Measurements from ENCODE around the gene DCTD.

The DCTD gene

DNA sequence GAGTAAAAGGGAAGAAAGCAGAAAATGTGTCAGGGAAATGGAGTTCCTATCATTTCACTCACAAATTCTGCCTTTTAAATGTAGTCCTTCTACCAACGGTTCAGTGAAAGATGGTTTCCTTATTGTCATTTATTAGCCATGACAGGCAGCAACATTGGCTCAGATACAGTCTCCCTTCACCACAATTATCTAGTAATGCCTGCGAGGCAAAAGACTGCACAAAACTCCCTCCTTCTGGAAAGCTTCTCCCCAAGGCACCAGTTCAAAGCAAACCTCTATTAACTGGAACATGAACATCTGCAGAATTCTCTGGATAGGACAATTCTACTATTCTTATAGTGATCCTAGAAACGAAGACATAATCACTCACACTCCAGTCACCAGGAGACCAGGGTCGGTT, 28.3 kb downstream of the DCTD start:
- no peak for DNase-seq

DNA sequence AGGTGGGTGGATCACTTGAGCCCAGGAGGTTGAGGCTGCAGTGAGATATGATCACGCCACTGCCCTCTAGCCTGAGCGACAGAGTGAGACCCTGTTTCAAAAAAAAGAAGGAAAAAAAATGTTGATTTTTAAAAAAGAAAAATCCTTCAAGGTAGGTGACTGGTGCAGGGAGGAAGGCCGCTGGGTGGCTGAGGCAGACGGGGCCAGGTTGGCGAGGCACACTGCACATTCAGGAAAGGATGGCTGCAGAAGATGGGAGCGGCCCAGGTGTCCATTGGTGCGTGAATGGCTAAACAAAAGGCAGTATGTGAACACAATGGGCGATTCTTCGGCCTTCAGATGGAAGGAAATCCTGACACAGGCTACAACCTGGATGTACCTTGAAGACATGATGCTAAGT, 30.4 kb downstream of the DCTD start:
- DNase-seq: no peak

GRCh38 chr4:182886205-182886604, 31.0 kb downstream of the DCTD start:
- no peak for DNase-seq

DNA sequence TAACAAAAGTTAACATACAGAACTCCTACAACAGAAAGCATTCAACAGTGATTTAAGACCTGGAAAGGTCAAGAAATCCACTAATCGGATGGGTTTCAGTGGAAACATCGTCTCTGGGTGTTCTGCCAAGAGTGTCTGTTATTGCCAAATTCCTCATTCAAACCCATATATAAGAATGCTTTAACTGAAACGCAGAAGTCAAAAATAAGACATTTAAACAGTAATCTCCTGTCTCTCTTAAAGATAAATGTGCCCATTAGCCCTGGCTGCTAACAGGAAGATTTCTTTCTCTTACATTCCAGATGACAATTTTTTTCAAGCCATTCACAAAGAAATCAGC, 31.5 kb downstream of the DCTD start:
- DNase-seq: no peak

DNA sequence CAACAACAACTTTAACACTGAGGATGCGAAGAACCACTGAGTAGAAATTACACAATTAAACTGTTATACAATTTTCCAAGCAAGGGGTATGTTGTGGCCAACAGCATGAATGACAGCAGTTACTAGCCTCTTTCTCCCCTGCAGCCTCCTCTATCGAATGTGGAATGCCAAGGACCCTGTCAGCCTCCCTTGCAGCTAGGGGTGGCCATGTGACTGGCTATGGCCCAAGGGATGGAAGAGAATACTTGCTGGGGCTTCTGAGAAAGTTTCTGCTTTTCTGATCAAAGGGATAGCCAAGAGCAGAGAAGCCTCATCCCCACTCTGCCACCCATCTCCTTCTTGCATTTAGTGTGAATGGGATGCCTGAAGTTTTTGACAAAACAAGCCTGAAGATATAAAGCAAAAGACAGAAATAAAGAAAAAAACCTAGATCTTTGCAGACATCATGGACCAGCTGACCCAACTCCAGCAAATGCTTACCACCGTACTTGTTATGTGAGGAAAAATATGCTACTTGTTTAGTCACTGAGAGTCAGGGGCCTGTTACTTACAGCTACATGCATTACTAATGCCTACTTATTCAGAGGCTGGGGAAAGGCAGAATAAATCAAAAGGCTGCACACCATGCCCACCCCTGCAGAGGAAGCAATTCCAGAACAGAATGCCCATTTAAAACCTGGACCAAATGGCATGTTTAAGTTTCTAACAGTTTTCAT, 32.0 kb downstream of the DCTD start:
- no peak for DNase-seq

GRCh38 chr4:182884040-182884439, 33.1 kb downstream of the DCTD start:
- DNase-seq: no peak

DNA sequence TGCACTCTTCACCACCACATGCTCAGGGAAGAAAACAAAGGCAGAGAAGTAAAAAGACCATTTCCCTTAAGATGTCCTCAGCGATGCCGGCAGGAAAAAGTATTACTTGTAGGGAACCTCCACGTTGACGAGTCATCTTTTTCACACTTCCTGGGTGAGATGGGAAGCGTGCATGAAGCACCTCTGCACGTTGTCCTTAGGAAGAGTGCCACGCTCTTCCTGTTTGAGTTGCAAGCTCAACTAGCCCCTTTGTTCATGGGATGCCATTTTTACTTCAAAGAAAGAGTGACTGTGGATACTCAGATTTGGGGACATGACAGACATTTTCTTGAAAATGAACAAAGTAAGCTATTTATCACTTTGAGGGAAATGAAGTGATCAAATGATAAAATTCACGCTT, 33.8 kb downstream of the DCTD start:
- DNase-seq: no peak

GRCh38 chr4:182881914-182882313, 35.3 kb downstream of the DCTD start:
- DNase-seq: no peak

DNA sequence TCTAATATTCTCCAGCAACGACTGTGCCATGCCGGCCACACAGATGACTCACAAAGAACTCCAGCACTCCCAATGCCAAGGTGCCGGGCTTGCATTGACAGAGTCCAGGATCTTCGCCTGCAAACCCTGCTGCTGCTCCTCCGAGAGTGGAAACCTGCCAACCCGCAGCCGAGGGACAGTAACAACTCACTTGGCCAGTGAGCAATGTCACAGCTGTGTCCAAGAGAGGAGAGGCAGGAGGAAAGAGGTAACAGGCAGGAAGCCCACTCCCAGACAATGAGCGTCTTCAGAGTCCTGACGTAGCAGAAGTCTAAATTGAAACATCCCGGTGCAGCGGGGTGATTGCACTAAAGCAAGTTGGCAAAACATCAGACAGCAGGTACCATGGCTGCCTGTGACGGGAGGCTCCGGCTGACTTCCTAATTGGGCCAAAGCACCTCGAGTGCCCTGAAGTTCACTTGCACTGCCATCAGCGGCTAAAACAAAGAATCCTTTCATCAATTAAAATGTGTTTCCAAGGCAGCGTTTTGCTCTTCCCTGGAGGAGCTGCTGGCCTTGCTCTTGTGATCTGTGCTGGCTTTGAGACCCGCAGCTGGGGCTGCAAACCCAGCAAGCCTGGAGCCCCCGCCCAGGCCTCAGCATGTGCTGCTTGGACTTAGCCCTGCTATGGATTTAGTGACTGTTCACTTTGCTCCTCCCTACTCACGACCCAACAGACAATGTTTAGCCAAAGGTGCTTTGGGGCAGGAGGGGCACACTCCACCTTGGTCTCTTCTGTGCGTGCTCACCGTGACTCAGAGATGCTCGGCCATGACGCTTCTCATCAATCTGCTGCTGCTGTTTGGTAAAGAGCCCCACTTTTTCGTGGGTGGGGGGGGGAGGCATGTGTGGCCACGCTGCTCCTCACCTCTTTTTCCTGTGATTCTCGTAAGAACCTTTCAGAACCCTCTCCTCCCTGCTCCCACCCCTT, 36.5 kb downstream of the DCTD start:
- no peak for DNase-seq

GRCh38 chr4:182879913-182880312, 37.3 kb downstream of the DCTD start:
- DNase-seq: no peak

DNA sequence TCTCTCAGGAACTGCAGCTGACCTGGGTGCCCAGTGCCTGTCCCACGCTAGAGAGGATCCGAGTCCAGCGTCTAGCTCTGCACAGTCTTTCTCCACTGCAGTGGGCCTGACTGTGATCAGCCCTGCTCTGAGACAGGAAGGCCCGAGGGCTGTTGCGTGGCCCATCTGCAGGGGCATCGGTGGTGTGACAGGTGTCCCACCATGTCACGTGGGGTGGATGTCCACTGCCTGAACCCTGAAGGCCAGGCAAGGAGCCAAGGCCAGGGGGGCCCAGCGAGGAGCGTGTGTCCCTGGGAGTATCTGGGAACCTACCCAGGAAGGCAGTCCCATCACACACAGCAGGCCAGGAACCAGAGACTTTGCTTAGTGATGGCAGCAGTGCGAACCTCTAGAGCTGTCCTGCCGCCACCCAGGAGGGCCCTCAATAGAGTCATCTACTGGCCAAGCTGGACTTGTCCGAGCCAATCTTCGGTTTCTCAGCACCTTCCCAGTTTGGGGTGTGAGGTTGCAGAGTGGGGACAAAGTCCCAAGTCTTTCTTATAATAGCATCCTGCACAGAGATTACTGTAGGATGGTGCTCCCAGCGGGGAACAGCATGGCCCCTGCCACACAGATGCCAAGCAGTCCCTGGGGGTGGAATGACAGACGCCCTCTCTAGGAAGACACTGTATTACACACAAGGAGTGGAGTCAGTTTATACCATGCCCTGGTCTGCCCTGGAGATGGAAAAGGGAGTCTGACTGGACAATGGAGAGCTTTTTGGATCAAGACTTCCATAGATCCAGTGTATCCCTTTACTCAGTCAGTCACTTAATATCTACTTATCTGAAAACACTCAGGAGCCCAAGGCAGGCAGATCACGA, 38.3 kb downstream of the DCTD start:
- no peak for DNase-seq

DNA sequence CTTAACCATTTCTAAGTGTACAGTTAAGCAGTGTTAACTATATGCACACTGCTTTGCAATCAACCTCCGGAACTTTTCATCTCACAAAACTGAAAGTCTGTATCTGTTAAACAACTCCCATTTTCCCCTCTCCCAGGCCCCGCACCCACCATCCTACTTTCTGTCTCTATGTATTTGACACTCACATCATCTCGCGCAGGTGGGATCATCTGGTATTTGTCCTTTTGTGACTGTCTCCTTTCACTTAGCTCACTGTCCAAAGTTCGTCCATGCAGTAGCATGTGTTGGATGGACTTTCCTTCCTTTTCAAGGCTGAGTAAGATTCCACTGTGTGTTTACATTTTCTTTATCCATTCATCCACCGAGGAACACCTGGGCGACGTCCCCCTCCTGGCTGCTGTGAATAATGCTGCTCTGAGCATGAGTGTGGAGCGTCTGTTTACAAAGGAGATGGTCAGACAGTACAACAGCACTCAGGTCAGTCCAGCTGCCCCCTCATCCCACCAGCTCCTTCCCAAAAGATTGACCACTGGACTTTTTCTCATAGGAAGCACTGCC, 39.8 kb downstream of the DCTD start:
- no peak for DNase-seq

GRCh38 chr4:182876427-182876826, 40.8 kb downstream of the DCTD start:
- no peak for DNase-seq

DNA sequence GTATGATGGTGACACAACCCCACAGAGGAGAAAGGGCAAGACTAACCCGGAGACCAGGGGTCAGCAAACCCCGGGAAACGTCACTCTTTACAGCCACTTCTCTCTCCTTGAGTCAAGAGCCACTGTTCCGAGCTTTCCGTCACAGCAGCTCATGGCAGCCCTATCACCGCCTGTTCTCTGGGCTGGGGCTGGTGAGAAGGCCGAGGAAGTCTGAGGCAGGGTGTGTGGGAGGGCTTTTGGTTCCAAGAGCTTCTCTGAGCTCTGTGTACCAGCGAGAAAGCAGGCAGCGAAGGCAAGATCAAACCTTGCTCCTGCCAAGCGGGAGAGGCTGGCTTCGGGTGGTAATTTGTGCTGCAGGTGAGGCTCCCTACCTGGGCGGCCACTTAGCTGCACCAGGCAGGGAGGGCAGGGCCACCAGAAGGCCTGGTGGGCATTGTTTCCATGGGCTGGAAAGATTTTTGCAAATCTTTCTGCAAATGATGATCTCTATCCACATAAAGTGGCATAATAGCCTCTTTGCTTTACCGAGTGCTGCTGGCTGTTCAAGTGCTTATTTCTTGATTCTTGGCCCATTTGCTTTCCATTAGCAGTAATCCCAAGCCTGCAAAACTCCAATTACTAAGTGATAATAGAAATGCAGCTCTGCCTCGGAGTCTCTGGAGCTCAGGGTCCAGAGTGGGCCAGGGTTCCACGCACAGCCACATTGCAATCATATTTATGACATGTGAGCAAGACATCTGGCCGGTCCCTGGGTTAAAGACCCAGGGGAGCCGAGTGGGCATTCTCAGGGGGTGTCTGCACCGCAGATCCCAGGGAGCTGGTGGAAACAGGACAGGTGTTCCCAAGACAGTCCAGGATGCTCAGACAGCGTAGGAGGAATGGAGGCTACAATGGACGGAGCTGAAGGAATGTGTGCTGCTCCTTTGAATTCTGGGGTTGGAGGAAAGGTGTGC, 41.5 kb downstream of the DCTD start:
- DNase-seq: no peak

DNA sequence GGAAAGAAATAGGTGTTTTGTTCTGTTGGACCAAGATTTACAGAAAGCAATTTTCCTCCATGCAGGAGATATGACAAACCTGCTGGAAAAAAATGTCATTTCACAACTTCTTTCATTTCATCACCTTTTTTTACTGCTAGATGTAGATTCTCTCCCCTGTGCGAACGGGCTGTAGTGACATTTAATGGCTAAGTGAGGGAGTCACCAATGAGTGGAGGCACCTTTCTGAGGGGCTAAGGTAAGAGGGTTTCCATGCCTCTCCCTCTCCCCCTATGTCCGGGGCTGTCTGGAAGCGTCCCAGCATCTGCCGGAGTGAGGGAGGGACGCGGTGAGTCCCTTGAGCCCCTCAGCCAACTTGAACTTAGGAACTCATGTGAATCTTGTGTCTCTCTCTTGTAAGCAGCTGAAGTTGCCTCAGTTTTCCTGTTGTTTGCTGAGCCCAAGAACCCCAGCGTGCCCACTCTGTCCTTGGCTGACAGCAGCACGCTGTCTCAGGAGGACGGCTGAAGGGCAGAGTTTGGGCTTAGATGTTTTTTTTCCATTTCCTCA, 42.3 kb downstream of the DCTD start:
- no peak for DNase-seq

DNA sequence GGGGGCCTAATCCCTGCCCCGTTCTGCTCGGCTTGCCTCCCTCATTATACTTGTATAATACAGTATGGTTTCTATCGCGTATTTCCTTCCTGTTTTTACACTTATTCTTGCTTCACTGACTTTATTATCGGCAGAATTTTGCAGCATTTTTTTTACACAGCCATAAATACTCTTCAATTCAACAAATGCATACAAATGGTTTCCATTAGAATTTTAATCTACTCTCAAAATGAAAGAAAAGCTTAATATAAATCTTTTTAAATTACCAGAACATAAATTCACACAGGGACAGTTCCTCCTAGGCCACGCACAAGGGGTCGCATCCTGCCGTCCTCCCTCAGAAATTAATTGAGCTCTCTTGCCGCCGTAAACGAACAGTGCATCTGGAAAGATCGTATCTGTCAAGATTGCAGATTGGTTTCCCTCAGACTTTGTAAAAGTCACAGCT, 42.9 kb downstream of the DCTD start:
- DNase-seq: no peak

- DNase-seq: no peak
Observed at GRCh38 chr4:182873726-182874125, 43.5 kb downstream of the DCTD start.

- no peak for DNase-seq
Observed at GRCh38 chr4:182873289-182873688, 43.9 kb downstream of the DCTD start.

DNA sequence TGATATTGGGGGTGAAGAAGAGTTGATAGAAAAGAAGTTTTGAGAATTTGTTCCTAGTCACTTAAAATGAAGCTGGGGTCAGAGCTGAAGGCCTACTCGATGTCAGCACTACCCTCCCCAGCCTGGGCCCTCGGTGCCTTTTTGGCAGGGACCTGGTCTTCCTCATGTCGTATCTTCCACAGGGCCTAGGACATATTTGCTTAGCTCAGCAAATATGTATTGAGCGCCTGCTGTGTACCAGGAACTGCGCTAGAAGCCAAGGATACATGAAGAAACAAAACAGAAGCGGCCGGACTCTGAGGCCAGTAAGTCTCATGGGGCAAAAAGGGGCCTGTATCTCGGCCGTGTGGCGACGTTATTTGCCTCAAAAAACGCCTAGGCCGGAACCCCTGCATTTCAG, 44.3 kb downstream of the DCTD start:
- DNase-seq: no peak

GRCh38 chr4:182871616-182872015, 45.6 kb downstream of the DCTD start:
- DNase-seq: no peak

DNA sequence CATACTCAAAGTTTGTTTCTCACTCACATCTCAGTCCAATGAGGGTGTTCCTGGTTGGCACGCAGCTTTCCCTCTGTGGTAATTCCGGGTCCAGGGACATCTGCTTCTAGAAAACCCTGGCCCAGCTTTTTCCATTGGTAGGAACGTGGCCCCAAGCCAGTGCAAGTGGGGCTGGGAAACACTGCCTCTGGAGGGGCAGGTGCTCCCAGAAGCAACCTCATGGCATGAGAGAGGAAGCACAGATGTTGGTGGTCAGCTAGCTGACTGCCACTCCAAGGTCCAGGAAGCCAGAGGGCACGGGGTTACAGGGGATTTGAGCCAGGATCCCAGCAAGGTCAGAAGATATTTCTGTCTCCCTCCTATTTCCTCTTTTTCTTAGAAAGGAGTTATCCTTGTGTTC, 47.5 kb downstream of the DCTD start:
- no peak for DNase-seq

All from NCI-H2227 treated with DMSO at 0.1 percent for 48 hours (cell line).